Small intestine (tissue), 7 donors: ENCODE data around the gene PAXX. TPM values are rescaled to one million over a fixed set of nuclear protein-coding genes. Genes with fewer than 3 reads are reported as not detected.

Source experiments
- DNase-seq, 2 donors: peaks; one replicate each; pipeline versions ENCODE4 v3.0.0 to v3.0.0-alpha.2; 2013
- FAIRE-seq: peaks from 2 replicates; lab custom pipeline; 2012; peaks lifted over from hg19 to GRCh38; lab: Jason Lieb, UNC
- H3K27ac ChIP-seq, 3 donors: one replicate each; pipeline ENCODE4 v1.5.1; 2013; ENCODE audit warnings: low read length in 2 of 3, mild to moderate bottlenecking in 2 of 3, control low read depth in 1 of 3, inconsistent platforms in 1 of 3, low read depth in 1 of 3, moderate library complexity in 1 of 3
- H3K27me3 ChIP-seq, 3 donors: one replicate each; pipeline ENCODE4 v1.6.1; 2013; ENCODE audit warnings: low read length in 3 of 3, inconsistent platforms in 1 of 3; ENCODE audit not compliant: control insufficient read depth in 3 of 3, insufficient read depth in 3 of 3
- H3K36me3 ChIP-seq, 3 donors: one replicate each; pipeline ENCODE4 v1.6.1; 2013; ENCODE audit warnings: low read length in 3 of 3, inconsistent platforms in 1 of 3, low read depth in 1 of 3, mild to moderate bottlenecking in 1 of 3, moderate library complexity in 1 of 3; ENCODE audit not compliant: control insufficient read depth in 3 of 3, insufficient read depth in 2 of 3
- H3K4me1 ChIP-seq, 3 donors: one replicate each; pipeline ENCODE4 v1.6.1; 2013; ENCODE audit warnings: low read length in 2 of 3, inconsistent platforms in 1 of 3, low read depth in 1 of 3, mild to moderate bottlenecking in 1 of 3, moderate library complexity in 1 of 3; ENCODE audit not compliant: control insufficient read depth in 3 of 3, insufficient read depth in 2 of 3
- H3K4me3 ChIP-seq, 3 donors: one replicate each; pipeline ENCODE4 v1.5.1; 2013; ENCODE audit warnings: low read length in 3 of 3, control low read depth in 1 of 3, inconsistent platforms in 1 of 3, low read depth in 1 of 3, mild to moderate bottlenecking in 1 of 3, moderate library complexity in 1 of 3
- H3K9me3 ChIP-seq, 2 donors: one replicate each; pipeline ENCODE4 v1.6.1; 2013; ENCODE audit warnings: low read depth in 1 of 2, low read length in 1 of 2; ENCODE audit not compliant: control insufficient read depth in 2 of 2, insufficient read depth in 1 of 2
- WGBS, 3 donors: extraction: QIAGEN DNeasy Blood & Tissue Kit; methylation state at CpG; one replicate each; pipeline ENCODE4 v1.1.7; 2013; 5-methylcytosine and 5-hydroxymethylcytosine counted together
- polyA plus RNA-seq, 4 donors: library from polyadenylated mRNA; stranded (reverse) in 3 of 4; unstranded in 1 of 4; fragments of 200-250 nt in 3 of 4; fragments of 120-200 nt in 1 of 4; gene quantifications; one replicate each; pipeline versions ENCODE4 v1.2.1 to v1.2.3, GENCODE V29; 2013
- donor health status: healthy with polysubstance abuse.
- donor health status: control.
- donor health status: control.
- donor health status: Bipolar disorder and iron deficiency.
- donor health status: healthy.

The PAXX gene
- polyA plus RNA-seq, 4 donors = 33.7 to 85.9 (median 75.5) TPM

DNA sequence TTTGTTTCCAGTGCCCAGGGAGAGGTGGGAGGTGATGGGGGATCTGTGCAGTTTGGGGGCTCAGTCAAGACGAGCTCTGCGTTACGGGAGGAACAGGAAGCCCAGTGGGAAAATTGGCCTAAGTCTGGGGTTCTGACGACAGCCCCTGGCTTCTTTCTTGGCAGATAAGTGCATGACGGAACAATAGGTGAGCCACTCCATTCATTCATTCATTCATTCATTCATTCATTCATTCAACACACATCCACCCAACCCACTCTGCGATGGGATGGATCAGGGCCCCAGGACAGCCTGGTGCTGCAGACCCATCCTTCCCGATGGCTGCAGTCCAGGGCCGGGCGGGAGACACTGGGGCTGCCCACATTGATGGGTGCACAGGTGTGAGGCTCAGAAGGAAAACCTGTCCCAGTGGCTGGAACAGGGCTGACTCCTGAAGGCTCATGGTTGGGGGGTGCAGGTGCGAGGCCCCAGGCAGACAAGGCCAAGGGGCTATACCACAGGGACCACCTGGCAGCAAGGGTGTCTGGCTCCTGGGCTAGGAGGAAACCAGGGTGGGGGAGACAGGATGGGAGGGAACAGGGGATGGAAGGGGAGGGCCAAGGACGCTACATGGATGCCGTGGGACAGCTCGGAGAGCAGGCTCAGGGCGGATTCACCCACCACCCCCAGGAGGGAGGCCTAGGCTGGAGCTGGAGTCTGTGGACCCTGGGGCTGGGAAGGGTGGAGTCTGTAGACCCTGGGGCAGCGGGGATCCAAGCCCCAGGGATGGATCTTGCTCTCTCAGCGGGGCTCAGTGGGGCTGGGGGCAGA lies 11.3 kb upstream of the PAXX start:
- H3K27me3 ChIP-seq = peaks cover 3 to 33% (median 6%) of the 10 kb centered on the region in 3 donors
- WGBS, 3 donors = 85 to 88% (median 87%) methylated on average over 16 of the region's 16 CpGs

DNA sequence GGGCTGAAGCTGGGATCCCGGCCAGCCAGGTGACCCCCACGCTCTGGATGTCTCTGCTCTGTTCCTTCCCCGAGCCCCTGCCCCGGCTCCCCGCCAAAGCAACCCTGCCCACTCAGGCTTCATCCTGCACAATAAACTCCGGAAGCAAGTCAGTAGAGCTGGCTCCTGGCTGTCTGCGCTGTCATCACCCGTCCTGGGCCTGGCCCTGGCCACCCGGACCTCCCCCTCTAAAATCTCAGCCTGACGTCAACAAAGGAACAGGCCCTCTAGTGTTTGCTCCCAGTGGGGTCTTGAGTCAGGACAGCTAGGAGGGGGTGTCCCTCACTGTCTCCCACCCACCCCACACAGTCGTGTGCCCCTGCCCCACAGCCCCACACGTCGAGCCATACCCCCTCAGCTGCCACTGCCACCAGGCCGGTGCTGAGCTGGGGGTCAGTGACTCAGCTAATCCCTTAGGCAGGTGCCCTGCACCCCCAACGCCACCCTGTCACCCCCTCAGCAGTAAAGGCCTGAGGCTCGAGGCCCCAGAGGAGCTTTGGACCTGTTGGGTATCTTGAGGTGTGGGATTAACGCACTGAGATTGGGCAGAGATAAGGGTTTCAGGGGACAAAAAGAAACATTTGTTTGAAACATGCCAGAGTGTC lies 10.5 kb upstream of the PAXX start:
- H3K4me1 ChIP-seq = peaks cover 0 to 5% (median 0%) of the 10 kb centered on the region in 3 donors
- no peaks in the 10 kb centered on the region for H3K36me3 ChIP-seq
- DNase-seq = no peak
- H3K27ac ChIP-seq = peak overlapping the region in 1 of 3 donors; percentile 45
- FAIRE-seq = no peak
- no peak overlapping the region for H3K4me3 ChIP-seq
- no peaks in the 10 kb centered on the region for H3K9me3 ChIP-seq
- peaks cover 3 to 39% (median 6%) of the 10 kb centered on the region in 3 donors for H3K27me3 ChIP-seq
- WGBS, 3 donors = 62 to 69% (median 64%) methylated on average over 17 of the region's 17 CpGs

More for the DNA sequence above, 11.3 kb upstream of the PAXX start:
- FAIRE-seq (no peak), DNase-seq (no peak)
- Histone ChIP-seq H3K9me3 (no peaks in the 10 kb centered on the region), H3K27ac (peak overlapping the region in 1 of 3 donors; percentile 45), H3K4me1 (peaks cover 0 to 5% (median 0%) of the 10 kb centered on the region in 3 donors), H3K4me3 (no peak overlapping the region), H3K36me3 (no peaks in the 10 kb centered on the region)

DNA sequence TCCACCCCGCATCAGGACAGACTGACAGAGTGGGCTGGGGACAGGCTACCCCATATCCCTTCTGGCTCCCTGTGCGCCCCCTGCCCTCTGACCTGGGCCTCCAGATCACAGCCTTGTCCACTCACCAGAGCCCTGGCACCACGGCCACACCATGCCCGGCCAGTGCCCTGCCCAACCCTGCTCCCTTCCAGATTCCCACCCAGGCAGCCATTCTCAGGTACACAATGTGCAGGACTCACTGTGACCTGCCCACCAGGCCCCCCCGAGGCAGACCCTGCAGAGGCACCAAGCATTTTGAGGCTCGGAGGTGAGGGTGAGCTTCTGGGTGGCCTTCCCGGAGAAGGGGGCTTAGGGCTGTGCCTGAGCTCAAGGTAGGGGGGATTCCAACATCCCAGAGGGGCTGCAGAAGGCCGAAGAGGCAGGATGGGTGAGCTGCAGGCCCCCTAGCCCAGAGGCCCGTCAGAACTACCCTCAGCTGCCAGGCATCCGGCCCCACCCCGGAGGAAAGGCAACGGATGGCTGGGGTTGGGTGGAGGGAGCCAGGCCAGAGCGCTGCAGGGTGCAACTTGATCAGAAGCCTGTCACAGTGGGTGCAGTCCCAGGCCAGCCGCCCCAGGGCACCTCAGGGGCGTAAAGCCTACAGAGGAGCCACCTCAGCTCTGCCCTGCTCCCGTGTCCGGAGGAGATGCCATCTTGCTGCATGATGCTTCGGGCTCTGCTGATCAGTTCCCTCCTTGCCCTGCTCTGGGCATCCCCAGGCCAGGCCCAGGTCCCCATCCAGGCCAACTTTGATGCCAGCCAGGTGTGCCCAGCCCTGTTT lies 9.8 kb upstream of the PAXX start, which contains the start of gene LCNL1:
TSS of gene LCNL1 (plus strand) at position 762 of the 820 bp plus-strand sequence. CDS start 594 bp downstream, outside the sequence.
- FAIRE-seq = no peak
- no peak within 1 kb of the TSS for H3K4me3 ChIP-seq
- H3K27me3 ChIP-seq = peaks cover 3 to 44% (median 6%) of the 10 kb centered on the region in 3 donors
- no peaks in the 10 kb centered on the region for H3K36me3 ChIP-seq
- DNase-seq = no peak
- no peak within 1 kb of the TSS for H3K27ac ChIP-seq
- WGBS, 3 donors = 68 to 82% (median 69%) methylated on average over 18 of the region's 18 CpGs
- H3K9me3 ChIP-seq = no peaks in the 10 kb centered on the region
- peaks cover 0 to 5% (median 0%) of the 10 kb centered on the region in 3 donors for H3K4me1 ChIP-seq

DNA sequence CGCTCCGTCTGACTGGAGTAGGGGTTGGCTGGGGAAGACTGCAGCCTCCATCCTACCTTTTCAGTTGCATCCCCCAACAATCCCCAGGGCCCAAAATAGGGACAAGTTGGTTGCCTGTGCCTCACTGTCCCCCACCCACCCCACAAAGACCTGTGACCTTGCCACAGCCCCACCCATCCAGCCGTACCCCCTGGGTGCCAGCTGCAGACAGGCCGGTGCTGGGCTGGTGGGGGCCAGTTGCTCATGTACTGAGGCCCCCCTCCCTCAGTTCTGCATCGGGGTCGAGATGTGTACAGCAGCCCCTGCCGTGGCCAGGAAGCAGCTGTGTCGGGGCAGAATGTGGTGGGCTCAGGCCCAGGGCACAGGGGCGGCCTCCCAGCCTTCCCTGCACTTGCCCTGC lies 9.1 kb upstream of the PAXX start:
- Histone ChIP-seq H3K27ac (no peak overlapping the region), H3K36me3 (no peaks in the 10 kb centered on the region), H3K9me3 (no peaks in the 10 kb centered on the region), H3K27me3 (peaks cover 3 to 41% (median 6%) of the 10 kb centered on the region in 3 donors), H3K4me3 (no peak overlapping the region), H3K4me1 (peaks cover 0 to 5% (median 0%) of the 10 kb centered on the region in 3 donors)
- 74 to 77% (median 77%) methylated on average over 9 of the region's 9 CpGs for WGBS, 3 donors
- DNase-seq = no peak
- no peak for FAIRE-seq

DNA sequence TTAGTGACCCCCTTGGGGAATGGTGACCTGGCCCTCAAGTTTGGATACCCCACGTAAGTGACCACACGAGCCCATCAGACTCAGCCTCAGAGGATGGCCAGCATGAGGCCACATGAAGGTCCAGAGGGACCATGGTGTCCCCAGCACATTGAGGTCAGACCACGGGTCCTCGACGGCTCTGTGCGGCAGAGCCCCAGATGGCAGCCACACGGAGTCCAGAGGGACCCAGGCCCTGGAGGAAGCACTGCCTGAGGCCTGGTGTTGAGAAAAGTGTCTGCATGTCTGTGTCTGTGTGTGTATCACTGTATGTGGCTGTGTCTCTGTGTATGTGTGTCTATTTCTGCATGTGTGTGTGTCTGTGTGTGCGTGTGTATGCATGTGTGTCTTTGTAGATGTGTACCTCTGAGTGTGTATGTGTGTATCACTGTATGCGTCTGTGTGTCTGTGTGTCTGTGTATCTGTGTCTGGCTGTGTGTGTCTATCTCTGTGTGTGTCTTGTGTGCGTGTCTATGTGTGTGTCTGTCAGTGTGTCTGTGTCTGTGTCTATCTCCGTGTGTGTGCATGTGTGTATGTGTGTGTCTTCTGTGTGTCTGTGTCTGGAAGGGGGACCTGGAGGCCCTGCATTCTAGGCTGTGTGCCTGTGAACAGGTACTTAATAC lies 8.4 kb upstream of the PAXX start:
- Histone ChIP-seq H3K9me3 (no peaks in the 10 kb centered on the region), H3K4me1 (peaks cover 0 to 5% (median 0%) of the 10 kb centered on the region in 3 donors), H3K27ac (no peak overlapping the region), H3K27me3 (peaks cover 3 to 41% (median 6%) of the 10 kb centered on the region in 3 donors), H3K36me3 (no peaks in the 10 kb centered on the region), H3K4me3 (no peak overlapping the region)
- 79 to 86% (median 83%) methylated on average over 11 of the region's 11 CpGs for WGBS, 3 donors
- FAIRE-seq (no peak), DNase-seq (no peak)

DNA sequence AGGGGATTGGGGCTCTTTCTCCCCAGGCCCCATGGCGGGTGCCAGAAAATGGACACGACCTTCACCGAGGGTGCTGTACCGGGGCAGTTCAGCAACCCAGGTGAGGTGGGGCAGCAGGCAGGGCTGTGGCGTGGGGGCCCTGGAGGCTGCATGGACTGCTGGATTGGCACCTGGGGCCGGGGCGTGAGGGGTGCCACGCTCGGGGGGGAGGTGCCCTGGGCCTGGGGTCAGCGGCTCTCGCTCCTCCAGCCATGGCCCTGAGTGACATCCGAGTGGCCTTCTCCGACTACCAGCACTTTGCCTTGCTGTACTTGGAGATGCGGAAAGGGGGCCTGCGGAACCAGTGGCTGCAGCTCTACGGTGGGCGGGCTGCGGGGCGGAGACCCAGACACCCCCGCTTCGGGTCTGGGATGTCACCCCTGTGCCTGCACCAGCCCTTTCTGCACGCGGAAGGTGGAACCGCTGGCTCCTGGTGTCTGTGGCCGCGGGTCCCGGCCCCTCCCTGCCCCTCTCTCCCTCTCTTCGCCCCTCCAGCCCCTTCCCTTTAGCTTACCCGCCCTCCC lies 7.7 kb upstream of the PAXX start:
- no peak for FAIRE-seq
- H3K36me3 ChIP-seq = no peaks in the 10 kb centered on the region
- DNase-seq = no peak
- no peak overlapping the region for H3K4me3 ChIP-seq
- peaks cover 3 to 41% (median 6%) of the 10 kb centered on the region in 3 donors for H3K27me3 ChIP-seq
- no peak overlapping the region for H3K27ac ChIP-seq
- H3K4me1 ChIP-seq = peaks cover 0 to 5% (median 0%) of the 10 kb centered on the region in 3 donors
- WGBS, 3 donors = 51 to 59% (median 59%) methylated on average over 17 to 29 of the region's 29 CpGs
- H3K9me3 ChIP-seq = no peaks in the 10 kb centered on the region

DNA sequence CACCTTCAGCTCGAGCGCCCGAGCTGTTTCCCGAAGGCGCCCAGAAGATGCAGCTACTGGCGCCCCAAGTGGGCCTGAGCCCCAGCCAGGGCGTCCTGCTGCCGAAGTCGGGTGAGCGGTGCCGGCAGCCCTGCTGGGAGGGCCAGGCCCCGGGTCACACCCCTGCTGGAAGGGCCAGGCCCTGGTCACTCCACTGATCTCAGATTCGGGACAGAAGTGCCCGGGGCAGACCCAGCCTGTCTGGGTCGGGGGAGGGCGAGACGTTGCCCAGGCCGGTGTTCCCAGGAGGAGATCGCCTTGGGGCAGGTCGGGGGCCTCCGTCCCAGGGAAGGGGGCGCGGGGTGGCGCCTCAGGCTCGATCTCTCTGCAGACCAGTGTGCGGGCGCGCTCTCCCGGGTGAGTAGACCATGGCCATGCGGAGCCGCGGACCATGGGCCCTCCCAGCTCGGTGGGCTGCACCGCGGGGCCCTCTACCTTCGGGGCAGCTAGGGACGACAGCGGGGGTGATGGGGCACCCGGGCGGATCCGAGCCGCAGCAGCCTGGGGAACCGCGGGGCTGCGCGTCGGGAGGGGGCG lies 7.1 kb upstream of the PAXX start:
- Histone ChIP-seq H3K9me3 (no peaks in the 10 kb centered on the region), H3K4me1 (peaks cover 0 to 5% (median 0%) of the 10 kb centered on the region in 3 donors), H3K4me3 (no peak overlapping the region), H3K36me3 (no peaks in the 10 kb centered on the region), H3K27ac (no peak overlapping the region), H3K27me3 (peaks cover 3 to 41% (median 6%) of the 10 kb centered on the region in 3 donors)
- FAIRE-seq = no peak
- WGBS, 3 donors = 6 to 12% (median 8%) methylated on average over 41 to 48 of the region's 48 CpGs
- no peak for DNase-seq
